Hepatic stellate cell (primary cell): Measurements from ENCODE around the gene BICC1.

ENCODE experiments used
- DNase-seq: peaks from one replicate; pipeline ENCODE4 v3.0.0; 2011; ENCODE audit warnings: low spot score

The BICC1 gene

DNA sequence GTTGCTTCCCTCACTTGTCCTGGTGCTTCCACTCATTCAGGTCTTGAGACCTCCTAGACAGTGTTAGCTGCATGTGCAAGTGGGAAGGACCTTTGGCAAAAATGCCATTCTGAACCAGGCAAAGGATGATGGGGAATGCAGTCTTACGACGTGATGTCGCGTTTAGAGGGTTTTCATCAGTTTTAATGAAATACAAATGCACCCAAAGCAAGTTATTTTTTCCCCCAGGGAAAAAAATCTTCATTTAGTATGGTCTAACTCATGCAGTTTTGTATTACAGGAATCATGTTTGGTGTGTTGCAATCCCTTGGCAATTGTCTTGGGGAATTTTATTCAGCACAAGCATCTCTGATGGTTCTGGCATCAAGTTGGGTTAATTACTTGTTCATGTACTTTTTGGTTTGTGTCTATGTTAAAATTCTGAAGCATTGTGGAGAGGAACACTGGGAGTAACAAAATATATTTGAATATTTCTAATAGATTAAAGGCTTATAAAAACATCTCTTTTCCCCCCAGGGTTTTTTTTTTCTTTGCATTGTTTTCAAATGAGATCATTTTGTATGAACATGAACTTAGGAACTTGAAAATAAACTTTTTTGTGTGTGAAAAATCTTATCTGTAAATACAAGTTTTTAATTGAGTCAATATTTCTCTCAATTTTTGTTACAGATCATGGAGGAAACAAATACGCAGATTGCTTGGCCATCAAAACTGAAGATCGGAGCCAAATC, 188.9 kb downstream of the BICC1 start:
- DNase-seq, result no peak

DNA sequence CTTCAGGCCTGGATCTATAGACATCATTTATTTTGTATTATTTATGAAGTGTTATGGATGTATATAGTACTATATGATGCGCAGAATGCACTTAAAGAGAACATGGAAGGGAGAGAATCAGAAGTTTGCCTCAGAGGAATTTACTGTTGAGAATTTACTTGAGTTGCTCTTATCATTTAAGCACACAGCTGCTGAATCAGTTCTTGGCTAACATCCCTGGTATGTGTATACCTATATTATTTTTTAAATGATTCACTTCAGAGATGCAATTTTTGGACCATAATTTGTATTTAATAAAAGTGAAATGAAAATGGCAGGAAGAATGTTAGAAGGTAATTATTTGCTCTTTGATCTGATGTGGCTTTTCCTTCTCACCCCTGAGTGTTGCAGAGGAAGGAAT, 191.6 kb downstream of the BICC1 start:
- DNase-seq, result peak; percentile 28

DNA sequence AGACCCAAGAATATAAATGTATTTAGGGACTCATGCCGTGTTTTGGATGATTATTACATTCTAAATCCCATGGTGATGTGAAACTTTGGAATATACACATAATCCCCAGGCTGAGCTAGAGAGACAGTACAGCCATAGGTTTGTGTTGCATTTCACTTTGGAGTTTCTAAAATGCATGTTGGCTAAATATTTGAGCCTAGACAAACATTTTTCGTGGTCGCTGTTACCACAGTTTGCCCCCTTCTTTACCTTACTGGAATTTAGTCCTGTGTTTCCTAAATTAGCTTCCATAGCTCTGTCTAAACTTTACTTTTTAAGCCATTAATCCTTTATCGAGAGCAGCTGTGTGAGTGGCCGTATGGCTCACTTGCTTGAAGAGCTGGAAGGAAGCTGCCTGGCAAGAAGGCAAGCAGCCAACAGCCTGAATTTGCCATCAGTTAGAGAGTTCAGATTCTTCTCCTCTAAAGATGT, 192.0 kb downstream of the BICC1 start:
- DNase-seq, result no peak

DNA sequence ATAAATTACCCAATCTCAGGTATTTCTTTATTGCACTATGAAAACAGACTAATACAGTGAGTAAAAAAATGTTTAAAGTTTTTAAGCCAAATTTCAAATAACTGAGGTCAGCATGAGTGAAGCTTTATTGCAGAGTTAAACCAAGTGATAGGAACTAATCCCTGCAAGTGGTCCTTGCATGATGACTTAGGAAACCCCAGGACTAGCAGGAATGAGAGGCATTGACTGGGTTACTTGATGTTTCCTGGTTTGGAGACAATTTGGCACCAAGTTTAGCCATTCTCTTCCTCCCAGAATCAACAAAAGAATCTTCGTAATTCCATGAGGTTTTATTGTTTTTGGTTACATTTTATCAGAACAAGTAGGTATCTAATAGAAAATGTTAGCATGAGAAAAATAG, 194.2 kb downstream of the BICC1 start:
- no peak for DNase-seq

DNA sequence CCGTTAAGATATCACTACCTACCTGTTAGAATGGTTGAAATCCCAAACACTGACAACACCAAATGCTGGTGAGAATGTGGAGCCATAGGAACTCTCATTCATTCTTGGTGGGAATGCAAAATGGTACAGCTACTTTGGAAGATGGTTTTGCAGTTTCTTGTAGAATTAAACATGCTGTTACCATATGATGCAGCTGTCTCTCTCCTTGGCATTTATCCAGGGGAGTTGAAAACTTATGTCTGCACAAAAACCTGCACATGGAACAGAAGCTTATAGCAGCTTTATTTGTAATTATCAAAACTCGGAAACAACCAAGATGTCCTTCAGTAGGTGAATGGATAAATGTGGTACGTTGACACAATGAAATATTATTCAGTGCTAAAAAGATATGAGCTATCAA, 199.5 kb downstream of the BICC1 start:
- no peak for DNase-seq

DNA sequence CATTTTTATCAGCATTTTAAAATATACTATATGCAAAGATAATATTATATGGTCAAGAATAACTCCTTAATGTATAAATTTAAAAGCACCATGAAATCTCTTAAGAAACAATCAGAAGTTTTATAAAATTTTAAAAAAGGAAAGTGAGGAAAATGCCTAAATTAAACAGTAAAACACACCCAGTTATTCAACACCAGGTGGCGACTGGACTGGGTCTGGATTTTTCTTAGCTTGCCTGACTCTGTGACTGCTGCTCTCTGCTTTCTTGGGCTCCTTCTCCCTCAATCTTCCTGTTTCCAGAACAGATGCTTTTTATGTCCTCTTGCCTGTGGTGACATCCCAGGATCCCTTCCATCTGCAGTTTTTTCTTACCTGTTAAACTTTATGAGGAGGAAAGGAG, 200.3 kb downstream of the BICC1 start:
- DNase-seq, result no peak

DNA sequence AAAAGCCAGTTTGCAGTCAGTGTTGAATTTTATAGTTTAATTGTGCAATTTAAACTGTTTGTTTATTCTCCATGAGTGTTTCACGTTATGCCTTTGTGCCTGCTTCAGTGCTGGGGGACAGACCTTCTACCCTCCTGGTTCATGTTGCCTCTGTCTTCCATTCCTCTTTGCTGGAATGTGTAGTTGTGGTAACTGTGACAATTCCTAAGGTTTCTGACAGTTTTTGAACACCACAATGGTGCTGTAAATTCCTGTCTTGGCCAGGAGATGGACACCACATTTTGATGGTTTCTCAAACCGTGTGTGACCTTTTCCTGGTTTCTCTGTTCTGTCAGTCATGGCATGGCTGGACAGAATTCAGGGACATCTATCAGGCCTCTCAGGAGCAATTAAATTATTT, 201.7 kb downstream of the BICC1 start:
- DNase-seq, result no peak

DNA sequence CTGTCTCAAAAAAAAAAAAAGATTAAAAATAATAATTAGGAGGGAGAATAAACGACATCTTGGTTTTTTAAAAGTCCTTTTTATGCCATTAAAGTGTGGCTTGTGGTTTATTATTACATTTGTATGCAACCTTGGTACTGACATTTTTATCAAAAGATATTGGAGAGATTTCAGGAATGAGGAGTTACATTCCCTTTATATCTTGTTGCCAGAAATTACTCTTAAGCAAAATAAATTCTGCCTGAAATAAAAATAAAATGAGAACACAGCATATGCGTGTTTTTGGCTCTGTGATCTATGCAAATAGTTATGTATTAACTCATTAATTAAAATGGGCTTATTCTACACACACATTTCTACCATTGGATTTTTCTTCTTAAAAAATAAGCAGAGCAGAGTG, 202.4 kb downstream of the BICC1 start:
- DNase-seq, result no peak

DNA sequence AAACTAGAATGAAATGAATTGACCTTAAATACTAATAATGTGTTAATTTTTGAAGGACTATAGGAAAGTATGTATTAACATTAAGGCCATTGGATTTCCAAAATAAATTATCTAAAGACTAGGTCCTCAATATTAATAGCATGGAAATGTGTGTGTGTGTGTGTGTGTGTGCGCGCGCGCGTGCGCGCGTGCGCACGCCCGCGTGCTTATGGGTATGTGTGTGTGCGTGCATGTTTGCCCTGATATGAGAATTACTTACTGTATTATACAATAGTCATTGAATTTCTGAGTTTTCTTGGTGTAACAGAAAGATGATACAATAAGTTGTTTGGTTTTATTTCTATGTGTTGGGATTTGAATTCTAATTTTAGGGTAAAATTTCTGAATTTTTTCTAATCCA, 205.9 kb downstream of the BICC1 start:
- DNase-seq, result no peak

DNA sequence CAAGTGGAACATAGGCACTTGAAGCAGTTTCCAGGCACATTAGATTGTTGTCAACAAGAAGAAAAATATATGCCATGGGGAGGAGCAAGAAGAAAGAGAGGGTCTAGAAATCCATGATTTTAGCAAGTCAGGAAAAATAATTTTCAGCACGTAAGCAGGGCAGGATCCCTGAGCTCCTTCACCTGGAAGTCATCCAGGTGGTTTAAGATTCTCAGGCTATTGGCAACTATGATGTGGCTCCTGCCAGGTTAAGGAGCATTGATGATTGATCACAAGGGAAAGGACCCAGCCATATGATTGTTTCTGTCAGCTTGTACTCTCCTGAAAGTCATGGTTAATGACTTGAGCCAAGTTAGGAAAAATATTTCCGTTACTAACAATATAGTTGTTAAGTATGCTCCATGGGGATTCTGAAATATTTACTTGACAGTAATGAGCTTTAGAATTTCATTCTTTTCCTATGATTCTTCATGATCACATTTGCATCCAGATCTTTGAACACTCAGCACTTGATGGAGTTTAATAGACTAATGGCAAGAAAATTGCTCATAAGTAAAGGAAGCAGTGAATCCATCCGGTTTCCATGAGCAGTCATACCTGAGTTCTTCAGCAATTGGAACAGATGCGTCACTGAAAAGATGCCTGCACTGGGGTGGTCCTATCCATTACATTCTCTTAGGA, 209.1 kb downstream of the BICC1 start:
- no peak for DNase-seq

DNA sequence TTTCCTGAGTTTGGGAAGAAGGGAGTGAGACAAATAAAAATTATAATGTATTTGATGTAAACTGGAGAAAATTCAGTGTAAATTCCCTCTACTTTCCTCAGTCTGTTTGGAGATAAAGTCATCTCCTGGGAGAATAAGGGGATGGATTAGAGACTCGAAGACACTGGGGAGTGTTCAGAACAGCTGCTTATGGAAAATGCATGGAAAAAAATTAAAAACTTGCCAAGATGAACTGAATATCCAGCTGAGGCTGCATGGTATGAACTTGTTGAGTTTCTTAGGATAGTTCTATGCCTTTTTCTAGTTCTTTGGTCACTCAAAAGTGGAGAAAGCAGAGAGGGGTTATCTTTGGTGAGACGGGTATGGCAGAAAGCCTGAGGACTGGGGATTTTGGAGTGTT, 210.5 kb downstream of the BICC1 start:
- no peak for DNase-seq

DNA sequence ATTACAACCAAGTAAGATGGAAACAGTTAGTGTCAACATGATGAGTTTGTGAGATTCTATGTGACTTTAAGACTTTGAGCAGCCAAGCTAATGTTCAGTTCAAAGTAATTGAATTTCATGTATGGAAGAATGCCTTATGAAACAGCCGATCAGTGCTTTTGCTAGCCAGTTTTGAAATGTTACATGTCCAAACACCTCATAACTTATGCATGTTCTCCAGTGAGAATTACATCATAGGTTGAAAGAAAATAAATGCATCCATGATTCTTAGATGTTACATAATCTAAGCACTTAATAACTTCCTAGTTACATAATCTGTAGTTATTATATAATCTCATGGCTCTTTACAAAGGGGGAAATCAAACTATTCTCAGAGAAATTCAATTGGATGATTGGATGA, 211.3 kb downstream of the BICC1 start:
- no peak for DNase-seq

DNA sequence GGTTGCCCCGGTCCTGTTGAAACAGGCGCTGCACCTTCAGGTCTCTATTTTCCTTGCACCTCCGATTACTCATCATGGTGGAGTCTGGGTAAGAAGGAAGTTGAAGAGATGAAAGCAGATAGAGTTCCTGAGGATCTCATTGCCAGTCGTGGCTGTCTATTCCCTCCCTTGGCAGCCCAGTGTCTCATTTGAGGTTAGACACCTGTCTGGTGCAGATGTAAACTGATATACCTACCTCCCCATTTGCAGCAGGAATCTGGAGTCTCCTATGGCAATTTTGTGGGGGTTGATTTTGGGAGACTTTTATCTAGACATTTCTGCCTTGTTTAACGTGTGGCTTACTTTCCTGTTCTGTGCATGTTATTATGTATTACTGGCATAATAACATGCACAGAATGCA, 212.1 kb downstream of the BICC1 start:
- no peak for DNase-seq

DNA sequence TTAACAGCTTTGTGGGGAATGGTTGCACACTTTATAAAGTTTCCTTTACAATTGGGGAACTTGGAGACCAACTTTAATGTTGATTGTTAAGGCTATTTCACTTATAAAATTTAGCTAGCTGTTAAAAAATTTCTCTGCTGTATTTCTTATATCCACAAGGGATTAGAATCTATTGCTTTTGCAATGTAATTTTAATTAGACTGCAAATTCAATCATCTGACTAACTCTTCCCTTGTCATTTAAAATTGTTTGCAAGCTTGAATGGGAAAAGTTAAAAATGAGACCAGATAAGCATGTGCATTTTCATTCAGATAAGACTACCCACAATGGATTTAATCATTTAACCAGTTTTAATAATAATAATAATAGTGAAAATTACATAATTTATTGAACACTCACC, 213.2 kb downstream of the BICC1 start:
- no peak for DNase-seq

DNA sequence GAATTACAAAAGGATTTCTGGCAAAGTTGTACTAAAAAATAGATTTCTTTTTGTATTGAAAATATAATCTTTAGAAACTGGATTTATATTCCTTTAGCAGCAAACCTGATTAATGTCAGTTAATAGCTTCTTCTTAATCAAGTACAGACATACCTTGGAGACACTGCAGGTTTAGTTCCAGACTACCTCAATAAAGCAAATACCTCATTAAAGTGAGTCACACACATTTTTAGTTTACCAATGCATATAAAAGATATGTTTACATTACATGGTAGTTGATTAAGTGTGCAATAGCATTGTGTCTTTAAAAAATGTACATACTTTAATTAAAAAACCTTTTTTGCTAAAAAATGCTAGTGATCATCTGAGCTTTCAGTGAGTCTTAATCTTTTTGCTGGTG, 215.0 kb downstream of the BICC1 start:
- no peak for DNase-seq

DNA sequence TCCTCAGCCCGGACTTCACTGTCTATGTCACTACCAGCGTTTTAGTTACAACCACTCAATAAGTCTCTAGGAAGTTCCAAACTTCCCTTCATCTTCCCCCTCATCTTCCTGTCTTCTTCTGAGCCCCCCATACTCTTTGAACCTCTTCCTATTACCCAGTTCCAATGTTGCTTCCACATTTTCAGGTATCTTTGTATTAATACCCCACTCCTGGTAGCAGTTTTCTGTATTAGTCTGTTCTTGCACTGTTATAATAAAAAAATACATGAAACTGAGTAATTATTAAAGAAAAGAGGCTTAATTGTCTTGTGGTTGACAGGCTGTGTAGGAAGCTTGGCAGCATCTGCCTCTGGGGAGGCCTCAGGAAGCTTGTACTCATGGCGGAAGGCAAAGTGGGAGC, 218.6 kb downstream of the BICC1 start:
- DNase-seq, result no peak

DNA sequence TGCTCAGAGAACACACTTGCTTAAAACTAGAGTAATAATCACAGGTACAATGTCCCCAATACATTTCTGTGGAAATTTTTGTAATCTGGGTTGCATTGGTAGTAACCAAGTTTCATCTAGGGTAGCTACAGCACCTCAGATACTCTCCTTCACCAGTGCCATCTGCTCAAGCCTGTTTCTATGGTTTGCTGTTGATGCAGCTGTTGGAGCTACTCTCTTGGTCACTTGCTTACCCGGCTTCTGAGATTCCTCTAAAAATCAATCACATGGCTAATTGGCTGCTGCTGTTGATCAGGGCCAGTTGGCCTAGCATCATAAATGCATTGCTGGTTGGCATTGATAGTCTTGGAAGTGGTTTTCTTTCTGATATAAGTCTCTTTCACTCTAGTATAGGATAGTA, 220.8 kb downstream of the BICC1 start:
- no peak for DNase-seq

DNA sequence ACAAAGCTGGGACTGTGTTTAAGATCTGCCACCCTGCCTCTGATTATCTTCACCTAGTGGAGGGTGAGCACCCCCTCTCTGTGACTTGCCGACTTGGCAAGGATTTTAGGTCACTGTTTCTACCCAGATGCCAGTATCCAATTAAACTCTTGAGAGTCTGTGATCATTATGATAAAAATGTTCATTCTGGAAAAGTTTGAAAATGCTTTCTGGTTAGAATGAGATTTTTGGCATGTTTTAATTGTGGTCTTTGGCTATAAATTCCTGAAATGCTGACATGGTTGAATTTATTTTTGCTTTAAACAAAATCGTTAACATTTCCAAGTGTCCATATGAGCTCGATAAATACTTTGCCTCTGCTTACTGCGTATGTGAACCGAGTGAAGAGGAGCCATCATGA, 221.4 kb downstream of the BICC1 start:
- no peak for DNase-seq

DNA sequence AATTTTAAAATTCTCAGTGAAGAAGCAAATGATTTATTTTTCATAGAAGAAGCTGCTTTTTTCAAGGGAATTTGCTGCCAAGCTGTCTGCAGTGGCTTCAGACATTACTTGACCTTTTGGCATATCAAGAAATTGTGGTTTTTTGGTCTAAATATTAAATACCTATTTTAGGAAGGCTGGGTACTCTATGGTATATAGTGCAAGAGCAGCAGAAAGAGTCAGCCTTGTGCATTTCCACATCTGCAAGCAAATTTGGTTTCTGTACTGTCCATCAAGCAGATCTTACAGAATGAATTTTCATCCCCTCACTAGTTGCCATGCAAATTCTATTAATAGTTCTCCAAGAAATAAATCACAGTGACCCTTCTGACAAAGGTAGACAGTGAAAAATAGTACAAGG, 222.0 kb downstream of the BICC1 start:
- DNase-seq, result no peak

DNA sequence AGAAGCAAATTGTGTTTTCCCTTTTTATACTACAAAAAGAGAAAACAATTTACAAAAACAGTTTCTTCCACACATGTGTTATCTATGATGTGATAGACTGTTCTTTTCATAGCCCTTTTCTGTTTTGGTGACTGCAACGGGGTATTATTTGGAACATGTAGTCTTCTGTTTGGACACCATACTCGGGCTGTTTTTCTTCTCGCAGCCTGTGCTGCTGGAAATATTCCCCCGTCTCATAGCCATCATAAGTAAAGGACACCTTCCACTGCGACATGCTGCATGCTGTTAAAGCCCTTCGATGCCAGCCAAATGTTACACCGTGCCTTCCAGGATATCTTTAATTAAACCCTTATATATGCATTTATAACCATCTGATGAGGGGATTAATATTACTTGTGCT, 222.4 kb downstream of the BICC1 start:
- DNase-seq, result no peak

DNA sequence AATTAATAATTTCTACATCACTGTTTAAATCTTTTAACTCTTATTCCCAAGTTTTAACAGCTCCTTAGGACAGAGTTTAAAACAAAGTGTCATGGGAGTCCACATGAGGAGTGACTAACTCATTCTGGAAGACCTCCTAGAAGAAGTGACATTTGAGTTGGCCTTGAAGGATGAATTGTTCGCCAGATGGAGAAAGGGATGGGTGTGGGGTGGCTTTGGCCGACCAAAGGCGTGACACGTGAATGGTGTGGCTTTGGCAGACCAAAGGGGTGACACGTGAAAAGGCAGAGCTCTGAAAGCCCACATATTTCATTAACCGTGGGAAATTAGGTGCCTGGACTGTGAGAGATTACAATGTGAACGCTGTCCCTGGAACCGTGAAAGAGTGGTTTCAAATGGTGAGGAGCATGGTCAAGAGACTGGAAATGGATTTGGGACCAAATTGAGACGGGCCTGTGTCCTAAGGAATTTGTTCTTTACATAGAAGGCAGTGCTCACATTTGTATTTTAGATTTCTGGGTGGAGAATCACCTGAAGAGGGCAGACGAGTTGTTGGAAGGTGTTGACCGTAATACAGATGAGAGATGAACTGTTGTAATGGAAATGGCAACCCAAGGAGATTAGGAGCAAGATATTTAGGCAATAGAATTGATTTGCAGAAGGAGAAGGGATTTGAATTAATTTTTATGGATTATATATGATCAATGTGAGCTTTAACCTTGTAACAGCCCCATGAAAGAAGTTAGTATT, 228.1 kb downstream of the BICC1 start:
- no peak for DNase-seq

DNA sequence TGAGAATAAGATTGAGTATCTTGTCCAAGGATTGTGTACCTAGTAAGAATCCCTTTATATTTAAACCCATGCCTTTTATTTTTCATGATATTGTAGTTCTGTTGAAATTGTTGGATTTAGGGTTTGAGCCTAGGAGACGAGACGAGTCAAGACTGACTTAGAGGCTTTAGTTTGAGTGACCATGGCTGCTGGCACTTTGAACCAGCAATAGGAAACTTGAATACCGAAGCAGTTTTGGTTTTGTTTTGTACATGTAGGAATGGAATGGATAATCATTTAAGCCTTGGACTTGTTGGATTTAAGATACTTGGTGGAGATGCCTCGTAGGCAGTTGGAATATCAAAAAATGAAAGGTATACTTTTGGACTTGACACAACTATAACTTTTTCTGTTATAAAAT, 229.0 kb downstream of the BICC1 start:
- no peak for DNase-seq

DNA sequence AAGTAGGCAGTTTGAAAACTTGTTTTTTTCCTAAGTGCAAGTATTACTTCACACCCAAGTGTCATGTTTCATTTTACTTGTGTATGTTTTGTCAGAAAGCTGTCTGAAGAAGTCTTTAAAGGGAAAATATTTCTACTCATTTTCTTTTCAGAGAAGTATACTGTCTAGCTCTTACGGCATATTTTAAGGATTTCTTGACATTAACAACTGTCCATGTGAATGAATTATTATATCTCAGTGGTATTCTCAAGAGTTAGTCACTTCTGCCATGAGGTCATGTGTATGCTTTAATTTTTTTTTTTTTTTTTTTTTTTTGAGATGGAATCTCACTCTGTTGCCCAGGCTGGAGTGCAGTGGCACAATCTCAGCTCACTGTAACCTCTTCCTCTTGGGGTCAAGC, 229.5 kb downstream of the BICC1 start:
- DNase-seq, result no peak
